Esophagus muscularis mucosa (tissue), 3 donors: ENCODE measurements around the gene KHK.

ENCODE experiments used
- CTCF ChIP-seq, 3 experiments: fragments of 200-600 bp in 2 of 3; fragments of 450-650 bp in 1 of 3; sonication (generic) in 2 of 3; IDR thresholded peaks; one replicate each; pipeline ENCODE4 v1.5.1; 2017 to 2019; ENCODE audit warnings: antibody characterized with exemption in 3 of 3, mild to moderate bottlenecking in 2 of 3, moderate library complexity in 1 of 3
- POLR2A ChIP-seq: fragments of 450-650 bp; IDR thresholded peaks from one replicate; pipeline ENCODE4 v1.6.1; 2017; ENCODE audit warnings: antibody characterized with exemption, moderate library complexity, mild to moderate bottlenecking, low read depth

- TF ChIP-seq POLR2A (no peak), CTCF (IDR thresholded peaks at IDR 0.05) (no peak)
Measured at GRCh38 chr2:27136751-27137150, 50.2 kb downstream of the KHK start.
